Renal pelvis (tissue), 4 donors: ENCODE data around the gene SLC16A1. TPM values are rescaled to one million over a fixed set of nuclear protein-coding genes. Genes with fewer than 3 reads are reported as not detected.
A peak's percentile ranks its signal among the peaks of the same experiment; 100 is the strongest.
"Not testable (repeated sequence)": the region's sequence is repeated elsewhere in the genome, so short reads cannot be mapped to it uniquely, and the experiment has no call there.

Experiments used
- DNase-seq: peaks from one replicate; pipeline ENCODE4 v3.0.0-alpha.2; 2013
- polyA plus RNA-seq, 3 donors: library from polyadenylated mRNA; unstranded; fragments of 120-200 nt; gene quantifications; one replicate each; pipeline ENCODE4 v1.2.1, GENCODE V29; 2013; ENCODE audit not compliant: insufficient read length in 3 of 3

SLC16A1 gene
- polyA plus RNA-seq, 3 donors, result 53.2 to 60.5 (median 59.8) TPM

- no peak for DNase-seq
Observed at GRCh38 chr1:112981426-112981825, 25.4 kb upstream of the SLC16A1 start.

GRCh38 chr1:112975336-112975735, 19.3 kb upstream of the SLC16A1 start:
- DNase-seq, result no peak

GRCh38 chr1:112974646-112975045, 18.6 kb upstream of the SLC16A1 start:
- no peak for DNase-seq

- DNase-seq, result no peak
Observed at GRCh38 chr1:112973788-112974187, 17.8 kb upstream of the SLC16A1 start.

- DNase-seq, result no peak
Observed at GRCh38 chr1:112971006-112971405, 15.0 kb upstream of the SLC16A1 start.

GRCh38 chr1:112964347-112964746, 8.4 kb upstream of the SLC16A1 start:
- DNase-seq, result no peak

GRCh38 chr1:112961072-112961471, 5.1 kb upstream of the SLC16A1 start:
- DNase-seq, result no peak

GRCh38 chr1:112960384-112960783, 4.4 kb upstream of the SLC16A1 start:
- no peak for DNase-seq

- not testable (repeated sequence) for DNase-seq
Observed at GRCh38 chr1:112958236-112958635, 2.2 kb upstream of the SLC16A1 start.

GRCh38 chr1:112957133-112957812, 1.3 kb upstream of the SLC16A1 start:
- no peak for DNase-seq

- no peak for DNase-seq
Observed at GRCh38 chr1:112956544-112957132, 642 bp upstream of the SLC16A1 start.

GRCh38 chr1:112954945-112955772, 837 bp downstream of the SLC16A1 start:
- DNase-seq, result peak; percentile 71

- DNase-seq, result no peak
Observed at GRCh38 chr1:112954017-112954650, 1.9 kb downstream of the SLC16A1 start.

- no peak for DNase-seq
Observed at GRCh38 chr1:112950426-112950825, 5.6 kb downstream of the SLC16A1 start.

- no peak for DNase-seq
Observed at GRCh38 chr1:112946683-112947082, 9.3 kb downstream of the SLC16A1 start.

GRCh38 chr1:112939810-112940209, 16.2 kb downstream of the SLC16A1 start:
- DNase-seq, result no peak

GRCh38 chr1:112938210-112938609, 17.8 kb downstream of the SLC16A1 start:
- DNase-seq, result no peak

- no peak for DNase-seq
Observed at GRCh38 chr1:112937495-112937894, 18.5 kb downstream of the SLC16A1 start.

- no peak for DNase-seq
Observed at GRCh38 chr1:112937070-112937469, 18.9 kb downstream of the SLC16A1 start.

GRCh38 chr1:112935461-112936111, 20.4 kb downstream of the SLC16A1 start:
- DNase-seq, result no peak

GRCh38 chr1:112934577-112934976, 21.4 kb downstream of the SLC16A1 start:
- DNase-seq, result no peak
